SJCRH30 (cell line): Measurements from ENCODE around the gene MTRR. TPM values are rescaled to one million over a fixed set of nuclear protein-coding genes. Genes with fewer than 3 reads are reported as not detected.
A peak's percentile ranks its signal among the peaks of the same experiment; 100 is the strongest.

Source experiments
- DNase-seq, 2 experiments: peaks; one replicate each; pipeline ENCODE4 v3.0.0-alpha.2; 2015 to 2020
- H3K27ac ChIP-seq: fragments of 250-450 bp; sonication (Bioruptor Pico); 2 replicates; pipeline ENCODE4 v1.5.1; 2020; ENCODE audit warnings: mild to moderate bottlenecking, moderate library complexity
- H3K27me3 ChIP-seq: fragments of 250-450 bp; sonication (Bioruptor Pico); 2 replicates; pipeline ENCODE4 v1.5.1; 2020; ENCODE audit warnings: mild to moderate bottlenecking, moderate library complexity
- H3K36me3 ChIP-seq: fragments of 250-450 bp; sonication (Bioruptor Pico); 2 replicates; pipeline ENCODE4 v1.5.1; 2020; ENCODE audit warnings: mild to moderate bottlenecking, moderate library complexity
- H3K4me1 ChIP-seq: fragments of 250-450 bp; sonication (Bioruptor Pico); 2 replicates; pipeline ENCODE4 v1.5.1; 2020; ENCODE audit warnings: mild to moderate bottlenecking, moderate library complexity
- H3K4me3 ChIP-seq: fragments of 250-450 bp; sonication (Bioruptor Pico); 2 replicates; pipeline ENCODE4 v1.5.1; 2020; ENCODE audit warnings: mild to moderate bottlenecking, moderate library complexity
- H3K9me3 ChIP-seq: fragments of 250-450 bp; sonication (Bioruptor Pico); replicated peaks from 2 replicates; pipeline ENCODE4 v1.5.1; 2020; ENCODE audit warnings: mild to moderate bottlenecking, moderate library complexity
- total RNA-seq: library from RNA; depleted of rRNA; stranded (reverse); fragments of >200 nt; shearing (Covaris generic); gene quantifications from 2 replicates; pipeline ENCODE4 v1.2.3, GENCODE V29; 2014; rRNA removed

MTRR gene
- total RNA-seq, result 29.4 and 31.7 TPM in 2 replicates

DNA sequence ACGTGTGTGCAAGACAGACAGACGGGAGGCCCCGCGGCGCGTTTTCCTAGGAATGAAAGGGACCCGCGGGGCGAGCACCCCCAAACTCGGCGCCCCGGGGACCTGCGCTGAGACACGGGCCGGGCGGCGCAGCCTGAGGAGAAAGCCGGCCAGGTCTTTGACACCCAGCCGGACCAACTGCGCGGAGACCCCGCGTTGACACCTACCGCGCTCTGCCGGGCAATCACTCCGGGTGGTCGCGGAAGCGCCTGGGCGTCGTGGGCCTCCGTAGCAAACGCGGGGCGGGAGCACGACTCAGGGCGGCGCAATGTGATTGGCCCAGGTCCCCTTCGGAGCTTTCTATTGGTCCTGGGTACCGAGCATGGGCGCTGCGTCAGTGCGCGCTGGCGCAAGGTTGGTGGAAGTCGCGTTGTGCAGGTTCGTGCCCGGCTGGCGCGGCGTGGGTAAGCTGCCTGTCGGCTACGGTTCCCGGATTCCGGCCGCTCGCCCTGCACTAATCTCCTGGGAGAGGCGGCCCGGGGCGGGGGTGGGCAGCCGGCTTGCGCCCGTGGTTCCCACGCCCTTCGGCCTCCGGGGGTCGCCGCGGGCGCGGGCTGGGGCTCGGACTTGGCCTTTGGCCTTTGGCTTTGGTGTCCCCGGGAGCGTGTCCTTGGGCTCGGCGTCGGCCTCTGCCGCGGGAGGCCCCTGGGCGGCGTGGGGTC is at the start of gene MTRR, which contains the start of gene FASTKD3:
TSS of gene MTRR (plus strand) at position 376 of the 701 bp plus-strand sequence. CDS start 1,647 bp downstream, outside the sequence.
TSS of gene FASTKD3 (minus strand) at position 259 of the 701 bp plus-strand sequence. CDS start 948 bp downstream, outside the sequence.
- Histone ChIP-seq H3K27me3 (no peaks in the 10 kb centered on the region), H3K36me3 (peaks cover 4% of the 10 kb centered on the region), H3K9me3 (no peaks in the 10 kb centered on the region), H3K4me1 (0 out of 2 replicates have a peak, but pooled peaks cover 2% of the 10 kb centered on the region), H3K4me3 (peak within 1 kb of the TSS; percentile 98), H3K27ac (peak within 1 kb of the TSS; percentile 69)
- DNase-seq, result peak; percentile 86 to 90

DNA sequence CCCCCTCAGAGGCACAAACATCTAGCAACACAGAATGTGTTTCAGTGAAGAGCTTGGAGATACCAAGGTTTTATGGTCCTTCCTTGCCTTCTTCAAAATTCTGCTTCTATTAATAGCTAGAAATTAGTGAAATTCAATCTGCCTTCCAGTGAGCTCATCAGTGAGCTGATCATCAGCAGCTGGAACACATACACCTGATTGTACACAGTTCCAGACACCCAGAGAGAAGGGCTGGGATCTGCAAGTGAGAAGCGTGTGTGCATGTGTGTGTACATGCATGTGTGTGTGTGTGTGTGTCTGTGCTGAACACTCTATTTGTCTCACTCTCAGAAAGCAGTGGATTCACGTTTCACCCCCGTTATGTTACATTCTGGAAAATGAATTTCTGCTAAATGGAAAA is 46.5 kb upstream of the MTRR start:
- no peak for DNase-seq
- H3K4me1 ChIP-seq, result no peaks in the 10 kb centered on the region
- H3K27me3 ChIP-seq, result no peaks in the 10 kb centered on the region
- H3K4me3 ChIP-seq, result no peak overlapping the region
- H3K36me3 ChIP-seq, result no peaks in the 10 kb centered on the region
- H3K27ac ChIP-seq, result no peak overlapping the region
- H3K9me3 ChIP-seq, result no peaks in the 10 kb centered on the region

DNA sequence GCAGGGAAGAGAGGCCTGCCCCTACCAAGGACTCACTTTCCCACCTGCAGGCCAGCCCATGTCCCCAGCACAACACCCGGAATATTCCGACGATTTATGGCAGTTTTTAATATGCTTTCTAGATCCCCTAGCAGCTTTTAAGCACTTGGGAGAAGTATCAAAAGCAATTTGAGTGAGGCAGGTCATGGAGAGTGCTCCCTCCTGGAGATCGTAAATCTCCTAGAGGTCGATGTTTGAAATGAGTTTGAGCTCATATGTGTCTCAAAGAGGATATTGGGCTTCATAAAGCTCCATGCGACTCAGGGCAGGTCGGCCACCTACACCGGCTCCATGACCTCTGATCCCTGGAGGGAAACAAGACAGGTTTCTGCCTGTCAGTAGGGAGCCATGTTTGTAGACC is 45.4 kb upstream of the MTRR start:
- Histone ChIP-seq H3K4me3 (no peak overlapping the region), H3K27me3 (no peaks in the 10 kb centered on the region), H3K4me1 (no peaks in the 10 kb centered on the region), H3K27ac (no peak overlapping the region), H3K36me3 (no peaks in the 10 kb centered on the region), H3K9me3 (no peaks in the 10 kb centered on the region)
- no peak for DNase-seq

DNA sequence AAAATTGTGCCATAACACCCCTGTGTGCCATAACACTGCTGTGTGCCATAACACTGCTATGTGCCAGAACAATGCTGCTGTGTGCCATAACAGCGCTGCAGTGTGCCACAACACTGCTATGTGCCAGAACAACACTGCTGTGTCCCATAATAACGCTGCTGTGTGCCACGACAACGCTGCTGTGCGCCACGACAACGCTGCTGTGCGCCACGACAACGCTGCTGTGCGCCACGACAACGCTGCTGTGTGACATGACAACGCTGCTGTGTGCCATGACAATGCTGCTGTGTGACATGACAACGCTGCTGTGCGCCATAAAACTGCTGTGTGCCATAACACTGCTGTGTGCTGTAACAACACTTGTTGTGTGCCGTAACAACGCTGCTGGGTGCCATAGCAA is 44.0 kb upstream of the MTRR start:
- Histone ChIP-seq H3K27me3 (no peaks in the 10 kb centered on the region), H3K4me3 (no peak overlapping the region), H3K27ac (no peak overlapping the region), H3K4me1 (no peaks in the 10 kb centered on the region), H3K36me3 (no peaks in the 10 kb centered on the region), H3K9me3 (no peaks in the 10 kb centered on the region)
- DNase-seq, result no peak

DNA sequence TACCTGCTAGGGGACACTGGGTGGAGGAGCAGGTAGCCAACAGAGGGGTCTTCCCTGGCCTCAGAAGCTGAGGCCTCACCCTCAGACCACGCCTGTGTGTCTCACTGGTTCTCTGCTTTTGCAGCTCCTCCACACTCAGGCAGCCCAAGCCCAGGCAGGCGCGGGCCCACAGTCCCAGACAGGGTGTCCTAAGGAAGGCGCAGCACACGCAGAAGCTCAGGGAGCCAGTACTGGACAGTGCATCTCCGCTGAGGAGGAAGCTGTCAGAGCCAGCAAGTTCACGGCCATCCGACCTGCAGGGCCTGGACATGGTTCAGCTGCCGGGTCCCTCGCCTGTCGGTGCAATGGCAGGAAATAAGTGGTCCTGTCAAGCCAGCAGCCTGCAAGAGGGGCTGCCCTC is 43.3 kb upstream of the MTRR start:
- Histone ChIP-seq H3K4me3 (no peak overlapping the region), H3K27ac (no peak overlapping the region), H3K9me3 (no peaks in the 10 kb centered on the region), H3K36me3 (no peaks in the 10 kb centered on the region), H3K4me1 (no peaks in the 10 kb centered on the region), H3K27me3 (no peaks in the 10 kb centered on the region)
- no peak for DNase-seq

DNA sequence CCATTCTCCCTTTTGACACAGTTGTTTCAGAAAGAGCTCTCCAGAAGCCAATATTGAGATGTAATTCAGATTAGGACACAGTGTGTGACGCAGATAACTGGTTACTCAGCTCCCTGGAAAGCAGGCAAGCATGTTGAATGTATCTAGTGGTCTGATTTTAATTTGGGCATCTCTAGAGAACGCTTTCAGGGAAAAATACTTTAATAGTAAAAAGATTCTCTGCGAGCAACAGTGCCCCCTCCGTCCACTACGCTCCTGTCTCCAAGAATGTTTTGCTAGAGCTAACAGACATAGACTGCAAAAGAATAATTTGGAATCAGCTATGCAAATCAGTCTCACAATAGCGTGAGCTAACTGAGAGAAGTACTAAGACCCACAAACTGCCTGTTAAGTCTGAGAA is 41.3 kb upstream of the MTRR start:
- DNase-seq, result no peak
- H3K36me3 ChIP-seq, result no peaks in the 10 kb centered on the region
- H3K27ac ChIP-seq, result no peak overlapping the region
- H3K4me1 ChIP-seq, result no peaks in the 10 kb centered on the region
- no peaks in the 10 kb centered on the region for H3K9me3 ChIP-seq
- H3K27me3 ChIP-seq, result no peaks in the 10 kb centered on the region
- H3K4me3 ChIP-seq, result no peak overlapping the region

DNA sequence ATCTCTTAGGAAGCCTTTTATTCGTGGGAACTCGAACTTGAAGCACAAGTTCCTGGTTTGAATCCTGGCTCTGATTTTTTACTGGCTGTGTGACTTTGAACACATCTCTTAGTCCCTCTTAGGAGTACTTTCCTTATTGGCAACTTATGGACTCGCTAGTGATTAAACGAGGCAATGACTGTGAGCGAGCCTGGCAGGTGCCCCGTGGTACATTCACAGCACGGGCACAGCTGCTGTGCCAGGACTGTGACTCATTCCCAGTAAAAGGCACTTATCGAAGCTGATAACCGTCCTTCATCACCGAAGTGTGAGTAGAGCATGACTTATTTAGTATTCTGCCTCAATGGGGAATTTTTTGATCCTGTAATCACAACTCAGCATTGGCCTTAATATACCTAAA is 40.7 kb upstream of the MTRR start:
- Histone ChIP-seq H3K27me3 (no peaks in the 10 kb centered on the region), H3K4me3 (no peak overlapping the region), H3K9me3 (no peaks in the 10 kb centered on the region), H3K36me3 (no peaks in the 10 kb centered on the region), H3K4me1 (no peaks in the 10 kb centered on the region), H3K27ac (no peak overlapping the region)
- DNase-seq, result no peak

DNA sequence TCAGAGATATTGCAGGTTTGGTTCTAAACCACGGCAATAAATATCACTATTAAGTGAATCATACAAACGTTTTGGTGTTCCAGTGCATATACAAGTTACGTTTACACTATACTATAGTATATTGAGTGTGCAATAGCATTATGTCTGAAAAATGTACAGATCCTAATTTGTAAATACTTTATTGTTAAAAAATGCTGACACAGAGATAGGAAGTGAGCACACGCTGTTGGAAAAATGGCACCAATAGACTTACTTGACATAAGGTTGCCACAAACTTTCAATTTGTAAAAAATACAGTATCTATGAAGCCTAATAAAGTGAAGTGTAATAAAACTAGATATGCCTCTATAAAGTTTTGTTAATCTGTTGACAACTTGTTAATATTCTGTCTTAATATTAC is 34.0 kb upstream of the MTRR start:
- no peak overlapping the region for H3K27ac ChIP-seq
- 0 out of 2 replicates have a peak, but pooled peaks cover 3% of the 10 kb centered on the region for H3K9me3 ChIP-seq
- H3K36me3 ChIP-seq, result no peaks in the 10 kb centered on the region
- no peak overlapping the region for H3K4me3 ChIP-seq
- no peaks in the 10 kb centered on the region for H3K27me3 ChIP-seq
- DNase-seq, result no peak
- H3K4me1 ChIP-seq, result peaks cover 33% of the 10 kb centered on the region

DNA sequence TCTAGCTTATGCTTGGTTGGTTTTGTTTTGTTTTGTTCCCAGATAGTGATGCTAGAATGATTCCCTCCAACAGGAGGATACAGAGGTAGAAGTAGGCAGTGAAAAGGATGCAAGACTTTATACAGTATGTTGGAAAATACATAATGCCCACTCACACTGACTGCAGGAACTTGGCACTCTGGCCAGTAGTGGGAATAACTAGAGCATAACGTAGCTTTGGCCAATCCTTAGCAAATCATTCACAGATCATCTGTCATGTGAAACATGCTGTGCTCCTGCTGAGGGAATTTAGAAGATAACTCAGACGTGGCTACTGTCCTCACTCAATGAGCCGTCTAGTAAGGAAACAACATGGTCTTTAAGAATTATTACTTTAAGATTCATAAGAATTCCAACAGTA is 31.5 kb upstream of the MTRR start:
- H3K36me3 ChIP-seq, result no peaks in the 10 kb centered on the region
- peaks cover 39% of the 10 kb centered on the region for H3K4me1 ChIP-seq
- no peak overlapping the region for H3K4me3 ChIP-seq
- H3K9me3 ChIP-seq, result 0 out of 2 replicates have a peak, but pooled peaks cover 6% of the 10 kb centered on the region
- H3K27ac ChIP-seq, result peak overlapping the region; percentile 87
- H3K27me3 ChIP-seq, result no peaks in the 10 kb centered on the region
- no peak for DNase-seq

DNA sequence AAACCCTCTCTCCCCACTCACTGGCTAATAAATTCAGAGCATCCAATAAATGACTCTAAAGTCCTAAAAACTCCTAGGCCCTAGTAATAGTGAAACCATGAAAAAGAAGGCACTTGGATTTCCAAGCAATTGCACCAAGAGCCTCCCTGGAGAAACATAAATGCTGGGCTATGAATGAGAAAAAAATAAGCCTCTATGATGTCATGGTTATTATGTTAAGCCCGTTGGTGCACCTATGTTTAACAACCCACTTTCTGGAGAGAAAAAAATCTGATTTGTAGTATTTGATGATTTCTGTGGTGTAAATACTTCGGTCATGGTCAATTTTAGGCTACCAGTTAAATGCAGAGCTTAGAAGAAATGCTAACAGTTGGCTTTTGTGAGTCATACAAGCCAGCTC is 26.4 kb upstream of the MTRR start:
- peaks cover 36% of the 10 kb centered on the region for H3K4me1 ChIP-seq
- DNase-seq, result peak; percentile 23 to 74
- no peaks in the 10 kb centered on the region for H3K36me3 ChIP-seq
- 0 out of 2 replicates have a peak, but pooled peaks cover 6% of the 10 kb centered on the region for H3K9me3 ChIP-seq
- no peak overlapping the region for H3K4me3 ChIP-seq
- no peaks in the 10 kb centered on the region for H3K27me3 ChIP-seq
- peak overlapping the region; percentile 74 for H3K27ac ChIP-seq

DNA sequence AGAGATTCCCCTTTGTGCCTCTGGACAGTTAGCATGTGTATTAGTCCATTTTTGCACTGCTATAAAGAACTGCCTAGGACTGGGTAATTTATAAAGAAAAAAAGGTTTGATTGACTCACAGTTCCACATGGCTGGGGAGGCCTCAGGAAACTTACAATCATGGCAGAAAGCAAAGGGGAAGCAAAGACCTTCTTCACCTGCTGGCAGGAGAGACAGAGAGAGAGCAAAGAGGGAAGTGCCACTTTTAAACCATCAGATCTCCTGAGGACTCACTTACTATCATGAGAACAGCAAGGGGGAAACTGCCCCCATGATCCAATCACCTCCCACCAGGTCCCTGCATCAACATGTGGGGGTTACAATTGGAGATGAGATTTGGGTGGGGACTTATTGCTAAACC is 24.0 kb upstream of the MTRR start:
- DNase-seq, result no peak
- Histone ChIP-seq H3K36me3 (no peaks in the 10 kb centered on the region), H3K4me3 (no peak overlapping the region), H3K27me3 (no peaks in the 10 kb centered on the region), H3K4me1 (peaks cover 26% of the 10 kb centered on the region), H3K27ac (no peak overlapping the region), H3K9me3 (0 out of 2 replicates have a peak, but pooled peaks cover 3% of the 10 kb centered on the region)

DNA sequence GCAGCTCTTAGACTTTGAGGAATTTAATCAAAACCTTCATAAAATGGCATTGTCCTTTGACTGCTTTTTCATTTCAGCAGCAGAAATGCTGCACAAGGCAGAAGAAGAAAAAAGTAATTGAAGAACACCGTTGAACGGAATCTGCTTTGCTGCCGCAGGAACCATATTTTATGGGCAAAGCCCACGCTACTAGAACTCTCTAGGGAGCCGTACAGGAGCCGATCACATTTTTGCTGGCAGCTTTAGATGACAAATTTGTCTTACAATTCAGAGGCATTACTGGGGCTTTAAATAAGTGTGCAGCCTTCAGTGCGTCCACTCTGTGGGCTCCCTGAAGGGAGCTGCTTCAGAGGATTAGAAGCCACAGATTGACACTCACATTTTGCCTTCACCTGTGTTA is 23.4 kb upstream of the MTRR start:
- no peak for DNase-seq
- Histone ChIP-seq H3K9me3 (0 out of 2 replicates have a peak, but pooled peaks cover 3% of the 10 kb centered on the region), H3K4me1 (peaks cover 26% of the 10 kb centered on the region), H3K36me3 (no peaks in the 10 kb centered on the region), H3K4me3 (no peak overlapping the region), H3K27ac (no peak overlapping the region), H3K27me3 (no peaks in the 10 kb centered on the region)

DNA sequence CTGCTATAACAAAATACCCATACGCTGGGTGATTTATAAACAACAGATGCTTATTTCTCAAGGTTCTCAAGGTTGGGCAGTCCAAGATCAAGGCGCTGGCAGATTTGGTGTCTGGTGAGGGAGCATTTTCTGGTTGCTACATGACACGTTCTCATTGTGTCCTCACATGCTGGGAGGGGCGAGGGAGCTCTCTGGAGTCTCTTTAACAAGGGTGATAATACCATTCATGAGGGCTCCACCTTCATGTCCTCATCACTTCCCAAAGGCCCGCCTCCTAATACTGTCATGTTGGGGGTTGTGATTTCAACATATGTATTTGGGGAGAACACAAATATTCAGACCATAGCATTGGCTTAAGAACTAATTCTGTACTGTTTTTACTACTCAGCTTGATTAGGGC is 22.6 kb upstream of the MTRR start:
- no peak overlapping the region for H3K4me3 ChIP-seq
- H3K27ac ChIP-seq, result no peak overlapping the region
- no peak for DNase-seq
- H3K9me3 ChIP-seq, result no peaks in the 10 kb centered on the region
- H3K27me3 ChIP-seq, result no peaks in the 10 kb centered on the region
- H3K36me3 ChIP-seq, result no peaks in the 10 kb centered on the region
- peaks cover 26% of the 10 kb centered on the region for H3K4me1 ChIP-seq

DNA sequence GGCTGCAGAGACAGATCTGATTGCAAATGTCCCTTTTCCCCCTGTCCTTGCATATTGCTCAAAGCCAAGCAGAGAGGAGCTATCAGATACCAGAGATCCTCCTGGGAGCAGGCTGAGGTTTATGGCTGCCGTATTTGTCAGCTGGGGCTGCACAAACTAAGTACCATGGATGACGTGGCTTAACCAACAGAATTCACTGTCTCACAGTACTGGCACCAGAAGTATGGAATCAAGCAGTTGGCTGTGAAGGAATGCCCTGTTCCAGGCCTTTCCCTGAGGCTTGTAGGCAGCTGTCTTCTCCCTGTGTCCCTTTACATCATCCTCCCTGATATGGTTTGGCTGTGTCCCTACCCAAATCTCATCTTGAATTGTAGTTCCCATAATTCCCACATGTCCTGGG is 20.7 kb upstream of the MTRR start:
- Histone ChIP-seq H3K36me3 (no peaks in the 10 kb centered on the region), H3K9me3 (no peaks in the 10 kb centered on the region), H3K4me1 (peaks cover 11% of the 10 kb centered on the region), H3K27ac (peak overlapping the region; percentile 42), H3K27me3 (no peaks in the 10 kb centered on the region), H3K4me3 (no peak overlapping the region)
- DNase-seq, result peak; percentile 72 to 80

DNA sequence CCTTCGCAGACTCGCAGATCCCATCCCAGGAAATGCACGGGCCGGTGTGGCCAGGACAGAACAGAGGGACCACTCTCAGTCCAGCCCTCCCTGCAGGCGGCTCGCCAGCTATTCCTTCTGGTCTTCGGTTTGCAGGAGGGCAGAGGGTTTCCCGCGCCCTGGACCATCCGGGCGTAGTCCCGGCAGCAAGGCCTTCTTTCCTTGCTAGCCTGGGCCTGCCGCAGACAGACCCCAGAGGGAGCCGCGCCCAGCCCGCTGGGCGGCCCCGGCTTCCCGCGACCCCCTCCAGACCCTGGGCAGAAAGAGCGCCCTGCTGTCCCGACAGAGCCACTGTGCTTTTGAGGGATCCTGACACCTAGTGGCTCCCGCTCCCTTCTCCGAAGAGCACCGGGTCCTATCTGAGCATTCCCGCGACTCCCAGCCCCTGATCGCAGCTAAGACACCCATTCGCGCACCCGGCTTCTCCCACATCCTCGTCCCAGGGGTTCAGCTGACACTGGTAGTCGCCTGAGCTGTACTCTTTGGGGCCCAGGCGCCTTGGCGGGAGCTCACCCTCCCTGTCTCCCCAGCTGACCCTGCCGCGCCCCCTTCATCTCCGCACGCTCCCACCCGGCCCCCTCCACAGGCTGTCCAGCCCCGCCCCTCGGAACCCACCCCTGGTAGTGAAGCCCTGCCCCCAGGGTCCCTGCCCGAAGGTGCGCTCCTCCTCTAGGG is 19.1 kb upstream of the MTRR start:
- Histone ChIP-seq H3K27me3 (no peaks in the 10 kb centered on the region), H3K9me3 (no peaks in the 10 kb centered on the region), H3K27ac (no peak overlapping the region), H3K4me3 (no peak overlapping the region), H3K4me1 (peaks cover 8% of the 10 kb centered on the region), H3K36me3 (no peaks in the 10 kb centered on the region)
- no peak for DNase-seq
